Fibroblast of skin of left quadriceps (primary cell): Measurements from ENCODE around the gene TNFAIP1.
"Not testable (repeated sequence)": the region's sequence is repeated elsewhere in the genome, so short reads cannot be mapped to it uniquely, and the experiment has no call there.

Experiments
- DNase-seq, 2 experiments: peaks; one replicate each; pipeline ENCODE4 v3.0.0-alpha.2; 2013; ENCODE audit warnings: low read depth in 2 of 2

TNFAIP1 gene

GRCh38 chr17:28324781-28325180 lies 10.8 kb upstream of the TNFAIP1 start:
- DNase-seq = no peak

GRCh38 chr17:28325211-28325610 lies 10.3 kb upstream of the TNFAIP1 start:
- no peak for DNase-seq

- no peak for DNase-seq
Measured at GRCh38 chr17:28326114-28326513, 9.4 kb upstream of the TNFAIP1 start.

- no peak for DNase-seq
Measured at GRCh38 chr17:28327031-28327607, 8.4 kb upstream of the TNFAIP1 start.

GRCh38 chr17:28327709-28328108 lies 7.9 kb upstream of the TNFAIP1 start:
- DNase-seq = no peak

- DNase-seq = no peak
Measured at GRCh38 chr17:28328325-28328724, 7.2 kb upstream of the TNFAIP1 start.

GRCh38 chr17:28330671-28331070 lies 4.9 kb upstream of the TNFAIP1 start:
- no peak for DNase-seq

GRCh38 chr17:28331891-28332420 lies 3.6 kb upstream of the TNFAIP1 start:
- DNase-seq = no peak

GRCh38 chr17:28333083-28333746 lies 2.3 kb upstream of the TNFAIP1 start:
- DNase-seq = no peak

- no peak for DNase-seq
Measured at GRCh38 chr17:28334171-28334570, 1.4 kb upstream of the TNFAIP1 start.

- DNase-seq = no peak
Measured at GRCh38 chr17:28334666-28335200, 828 bp upstream of the TNFAIP1 start.

GRCh38 chr17:28335959-28336871 lies 654 bp downstream of the TNFAIP1 start:
- peak; percentile 63 to 71 for DNase-seq

GRCh38 chr17:28338056-28338768 lies 2.7 kb downstream of the TNFAIP1 start:
- DNase-seq = peak in 1 of 2 experiments; percentile 30

- DNase-seq = not testable (repeated sequence)
Measured at GRCh38 chr17:28338769-28339212, 3.2 kb downstream of the TNFAIP1 start.

GRCh38 chr17:28339431-28339830 lies 3.9 kb downstream of the TNFAIP1 start:
- DNase-seq = no peak

GRCh38 chr17:28340374-28340773 lies 4.8 kb downstream of the TNFAIP1 start:
- DNase-seq = no peak

- no peak for DNase-seq
Measured at GRCh38 chr17:28341516-28341915, 6.0 kb downstream of the TNFAIP1 start.

- no peak for DNase-seq
Measured at GRCh38 chr17:28342313-28342712, 6.8 kb downstream of the TNFAIP1 start.

- no peak for DNase-seq
Measured at GRCh38 chr17:28343491-28343932, 8.0 kb downstream of the TNFAIP1 start.

GRCh38 chr17:28344011-28344410 lies 8.4 kb downstream of the TNFAIP1 start:
- DNase-seq = no peak

- no peak for DNase-seq
Measured at GRCh38 chr17:28344435-28344901, 8.9 kb downstream of the TNFAIP1 start.
